DOHH2 (cell line): ENCODE data around the gene SIGLEC5.
A peak's percentile ranks its signal among the peaks of the same experiment; 100 is the strongest.

ENCODE experiments used
- H3F3A ChIP-seq: fragments of 200-600 bp; sonication (generic), shearing (Covaris generic); 2 replicates; pipeline ENCODE4 v1.6.0; 2016; ENCODE audit warnings: antibody characterized with exemption, mild to moderate bottlenecking; ENCODE audit not compliant: control insufficient read depth, insufficient read depth
- H3K27ac ChIP-seq: fragments of 200-600 bp; sonication (generic); 2 replicates; pipeline ENCODE4 v1.5.1; 2014; ENCODE audit warnings: low read depth, mild to moderate bottlenecking, low read length, moderate library complexity
- H3K27me3 ChIP-seq: fragments of 200-600 bp; sonication (generic); 2 replicates; pipeline ENCODE4 v1.6.1; 2014; ENCODE audit warnings: mild to moderate bottlenecking, low read length, mixed read lengths; ENCODE audit not compliant: control insufficient read depth
- H3K36me3 ChIP-seq: fragments of 200-600 bp; sonication (generic); 2 replicates; pipeline ENCODE4 v1.6.1; 2014; ENCODE audit warnings: mild to moderate bottlenecking, low read length, moderate library complexity, mixed read lengths; ENCODE audit not compliant: control insufficient read depth
- H3K4me1 ChIP-seq: fragments of 200-600 bp; sonication (generic); 2 replicates; pipeline ENCODE4 v1.6.1; 2014; ENCODE audit warnings: mild to moderate bottlenecking, low read length, mixed read lengths; ENCODE audit not compliant: control insufficient read depth
- H3K4me2 ChIP-seq: fragments of 200-600 bp; sonication (generic); 2 replicates; pipeline ENCODE4 v1.6.0; 2014; ENCODE audit warnings: mild to moderate bottlenecking, low read length, moderate library complexity
- H3K4me3 ChIP-seq: fragments of 200-600 bp; sonication (generic); 2 replicates; pipeline ENCODE4 v1.5.1; 2014; ENCODE audit warnings: mild to moderate bottlenecking, low read length, mixed read lengths
- H3K79me2 ChIP-seq: fragments of 200-600 bp; sonication (generic); 2 replicates; pipeline ENCODE4 v1.6.1; 2014; ENCODE audit warnings: mild to moderate bottlenecking, low read length, mixed read lengths; ENCODE audit not compliant: control insufficient read depth
- H3K9me2 ChIP-seq: fragments of 200-600 bp; sonication (generic); replicated peaks from 2 replicates; pipeline ENCODE4 v1.6.1; 2014; ENCODE audit warnings: mild to moderate bottlenecking, low read length, mixed read lengths; ENCODE audit not compliant: control insufficient read depth
- H3K9me3 ChIP-seq: fragments of 200-600 bp; sonication (generic); 2 replicates; pipeline ENCODE4 v1.6.1; 2014; ENCODE audit warnings: antibody characterized with exemption, low read length, mixed read lengths; ENCODE audit not compliant: control insufficient read depth, insufficient read depth
- H4K20me1 ChIP-seq: fragments of 200-600 bp; sonication (generic); 2 replicates; pipeline ENCODE4 v1.6.0; 2014; ENCODE audit warnings: low read depth, mild to moderate bottlenecking, antibody characterized with exemption, low read length, moderate library complexity; ENCODE audit not compliant: control insufficient read depth, insufficient read depth
- CTCF ChIP-seq: fragments of 200-600 bp; sonication (generic); IDR thresholded peaks from one replicate; pipeline ENCODE4 v1.5.1; 2014; ENCODE audit warnings: antibody characterized with exemption, mild to moderate bottlenecking, low read depth, low read length; ENCODE audit not compliant: poor library complexity, severe bottlenecking
- EZH2phosphoT487 ChIP-seq: fragments of 200-600 bp; sonication (generic); IDR thresholded peaks from 2 replicates; pipeline ENCODE4 v1.6.1; 2017; ENCODE audit warnings: borderline replicate concordance, mild to moderate bottlenecking, antibody characterized with exemption, low read length, moderate library complexity, mixed read lengths

The SIGLEC5 gene

GRCh38 chr19:51593969-51594773, 36.0 kb downstream of the SIGLEC5 start:
- Histone ChIP-seq H4K20me1 (no peaks in the 10 kb centered on the region), H3K79me2 (no peaks in the 10 kb centered on the region), H3K4me1 (peaks cover 13% of the 10 kb centered on the region), H3K9me3 (peaks cover 6% of the 10 kb centered on the region; the same call in 1 of the 2 replicates), H3K9me2 (no peaks in the 10 kb centered on the region), H3K27ac (no peak overlapping the region), H3K36me3 (no peaks in the 10 kb centered on the region), H3K27me3 (no peaks in the 10 kb centered on the region), H3F3A (0 out of 2 replicates have a peak, but pooled peaks cover 3% of the 10 kb centered on the region), H3K4me3 (peak overlapping the region; percentile 92), H3K4me2 (peak overlapping the region; percentile 88)
- no peak for TF ChIP-seq CTCF
- no peak for TF ChIP-seq EZH2phosphoT487

GRCh38 chr19:51593138-51593890, 36.9 kb downstream of the SIGLEC5 start:
- no peak for TF ChIP-seq EZH2phosphoT487
- TF ChIP-seq CTCF, result no peak
- peak overlapping the region; percentile 92 for H3K4me3 ChIP-seq
- no peak overlapping the region for H3K27ac ChIP-seq

GRCh38 chr19:51592521-51592920, 37.7 kb downstream of the SIGLEC5 start:
- no peak overlapping the region for H3K4me2 ChIP-seq
- H3K9me3 ChIP-seq, result peaks cover 4% of the 10 kb centered on the region; the same call in 1 of the 2 replicates
- H3K27me3 ChIP-seq, result no peaks in the 10 kb centered on the region

More at GRCh38 chr19:51593138-51593890, 36.9 kb downstream of the SIGLEC5 start:
- Histone ChIP-seq H3K4me2 (peak overlapping the region; percentile 88), H3K9me2 (no peaks in the 10 kb centered on the region), H3K4me1 (peaks cover 13% of the 10 kb centered on the region), H3K27me3 (no peaks in the 10 kb centered on the region), H3K9me3 (0 out of 2 replicates have a peak, but pooled peaks cover under 1% of the 10 kb centered on the region), H3K79me2 (no peaks in the 10 kb centered on the region), H3K36me3 (peaks cover under 1% of the 10 kb centered on the region; the same call in 1 of the 2 replicates), H3F3A (0 out of 2 replicates have a peak, but pooled peaks cover 3% of the 10 kb centered on the region), H4K20me1 (no peaks in the 10 kb centered on the region)

More at GRCh38 chr19:51592521-51592920, 37.7 kb downstream of the SIGLEC5 start:
- Histone ChIP-seq H3F3A (0 out of 2 replicates have a peak, but pooled peaks cover 3% of the 10 kb centered on the region), H3K36me3 (peaks cover 8% of the 10 kb centered on the region), H3K4me3 (no peak overlapping the region), H4K20me1 (no peaks in the 10 kb centered on the region), H3K79me2 (no peaks in the 10 kb centered on the region), H3K27ac (no peak overlapping the region), H3K4me1 (peaks cover 13% of the 10 kb centered on the region), H3K9me2 (no peaks in the 10 kb centered on the region)
- no peak for TF ChIP-seq CTCF
- no peak for TF ChIP-seq EZH2phosphoT487
